ENCODE data around the gene COX11.

COX11 gene, protein sequence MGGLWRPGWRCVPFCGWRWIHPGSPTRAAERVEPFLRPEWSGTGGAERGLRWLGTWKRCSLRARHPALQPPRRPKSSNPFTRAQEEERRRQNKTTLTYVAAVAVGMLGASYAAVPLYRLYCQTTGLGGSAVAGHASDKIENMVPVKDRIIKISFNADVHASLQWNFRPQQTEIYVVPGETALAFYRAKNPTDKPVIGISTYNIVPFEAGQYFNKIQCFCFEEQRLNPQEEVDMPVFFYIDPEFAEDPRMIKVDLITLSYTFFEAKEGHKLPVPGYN

DNA sequence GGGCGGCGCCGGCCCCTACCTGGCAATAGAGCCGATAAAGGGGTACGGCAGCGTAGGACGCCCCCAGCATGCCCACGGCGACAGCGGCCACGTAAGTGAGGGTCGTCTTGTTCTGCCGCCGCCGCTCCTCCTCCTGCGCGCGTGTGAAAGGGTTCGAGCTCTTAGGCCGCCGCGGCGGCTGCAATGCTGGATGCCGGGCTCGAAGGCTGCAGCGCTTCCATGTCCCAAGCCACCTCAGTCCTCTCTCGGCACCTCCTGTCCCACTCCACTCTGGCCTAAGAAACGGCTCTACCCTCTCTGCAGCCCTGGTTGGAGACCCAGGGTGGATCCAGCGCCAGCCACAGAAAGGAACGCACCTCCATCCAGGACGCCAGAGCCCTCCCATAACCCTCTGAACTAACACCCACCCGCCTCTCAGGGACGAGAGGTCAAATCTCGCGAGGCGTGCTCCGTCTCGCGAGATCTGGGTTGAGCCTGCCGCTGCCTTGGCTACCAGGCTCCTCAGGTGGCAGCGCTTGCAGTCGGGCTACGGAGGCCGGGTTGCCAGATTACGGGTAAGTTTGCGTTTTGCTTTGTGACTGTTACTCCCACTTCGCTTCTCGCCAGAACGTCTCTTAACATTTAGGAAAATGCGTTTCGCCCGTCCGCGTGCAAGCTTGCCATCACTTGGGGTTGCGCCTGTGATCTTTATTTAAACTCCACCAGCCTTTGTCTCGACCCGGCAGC lies at the start of gene COX11, which contains the start of gene STXBP4:
COX11 (minus strand) TSS at position 393 of the 726 bp plus-strand sequence; CDS start at position 385, 8 bp downstream.
STXBP4 (plus strand) TSS at position 504 of the 726 bp plus-strand sequence. CDS start 17,455 bp downstream, outside the sequence.
- peak; percentile 96 for DNase-seq

DNA sequence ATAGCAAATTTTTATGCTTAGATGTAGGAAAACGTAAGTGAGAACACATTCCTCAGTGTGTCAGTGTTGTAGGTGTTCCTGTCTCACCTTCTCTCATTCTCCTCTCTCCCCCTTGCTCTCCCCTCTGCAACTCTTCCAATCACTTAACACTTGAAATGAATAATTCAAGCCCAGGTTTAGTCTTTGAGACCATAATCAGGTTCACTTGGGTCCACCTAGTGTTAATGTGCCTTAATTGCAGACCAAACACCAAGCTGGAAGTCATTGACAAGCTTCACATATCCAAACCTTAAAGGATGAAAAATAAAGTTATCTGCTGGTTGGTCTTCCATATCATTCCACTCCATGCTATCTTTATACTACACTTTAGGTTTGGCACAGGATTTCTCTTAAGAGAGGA lies 37.1 kb upstream of the COX11 start:
- DNase-seq = no peak

DNA sequence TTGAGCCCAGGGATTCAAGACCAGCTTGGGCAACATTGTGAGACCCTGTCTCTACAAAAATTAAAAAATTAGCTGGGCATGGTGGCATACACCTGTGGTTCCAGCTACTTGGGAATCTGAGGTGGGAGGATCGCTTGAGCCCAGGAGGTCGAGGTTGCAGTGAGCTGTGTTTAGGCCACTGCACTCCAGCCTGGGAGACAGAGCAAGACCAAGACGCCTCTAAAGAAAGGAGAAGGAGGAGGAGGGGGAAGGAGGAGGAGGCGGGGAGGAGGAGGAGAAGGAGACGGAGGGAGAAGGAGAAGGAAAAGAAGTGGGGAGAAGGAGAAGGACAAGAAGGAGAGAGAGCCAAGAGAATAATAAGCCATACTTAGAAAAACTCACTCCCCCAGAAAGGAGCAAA lies 36.0 kb upstream of the COX11 start:
- no peak for DNase-seq

DNA sequence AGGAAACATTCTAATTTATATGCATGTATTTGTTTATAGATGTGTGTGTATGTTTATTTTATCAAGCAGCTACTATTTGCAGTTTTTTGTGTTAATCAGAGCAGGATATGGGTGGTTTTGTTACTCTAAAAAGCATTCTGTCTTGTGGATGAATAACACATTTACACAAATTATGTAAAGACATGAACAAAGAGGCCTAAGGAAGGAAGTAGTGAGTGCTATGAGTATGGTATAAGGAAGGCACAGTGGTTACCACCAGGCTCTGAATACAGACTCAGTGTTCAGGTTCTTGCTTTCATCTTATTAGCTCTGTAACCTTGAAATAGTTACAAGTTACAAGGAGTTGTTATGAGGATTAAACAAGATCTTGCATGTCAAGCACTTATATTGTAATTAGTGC lies 34.0 kb upstream of the COX11 start:
- DNase-seq = no peak

DNA sequence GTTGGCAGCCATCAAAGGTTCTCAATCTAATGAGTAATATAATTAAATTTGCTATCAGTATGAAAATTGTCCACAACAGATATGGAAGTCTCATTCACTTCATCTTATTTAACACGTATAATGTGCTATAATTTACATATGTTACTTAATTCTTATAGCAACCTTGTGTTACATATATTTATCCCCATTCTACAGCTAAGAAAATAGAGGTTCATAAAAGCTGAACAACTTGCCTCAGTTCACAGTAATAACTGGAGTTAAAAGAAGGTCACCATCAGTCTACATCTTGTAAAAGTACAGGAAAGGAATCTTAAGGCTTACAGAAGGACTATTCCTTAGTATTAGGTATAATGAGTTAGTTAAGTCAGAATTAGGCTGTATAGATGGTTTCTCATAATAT lies 28.0 kb upstream of the COX11 start:
- DNase-seq = no peak

DNA sequence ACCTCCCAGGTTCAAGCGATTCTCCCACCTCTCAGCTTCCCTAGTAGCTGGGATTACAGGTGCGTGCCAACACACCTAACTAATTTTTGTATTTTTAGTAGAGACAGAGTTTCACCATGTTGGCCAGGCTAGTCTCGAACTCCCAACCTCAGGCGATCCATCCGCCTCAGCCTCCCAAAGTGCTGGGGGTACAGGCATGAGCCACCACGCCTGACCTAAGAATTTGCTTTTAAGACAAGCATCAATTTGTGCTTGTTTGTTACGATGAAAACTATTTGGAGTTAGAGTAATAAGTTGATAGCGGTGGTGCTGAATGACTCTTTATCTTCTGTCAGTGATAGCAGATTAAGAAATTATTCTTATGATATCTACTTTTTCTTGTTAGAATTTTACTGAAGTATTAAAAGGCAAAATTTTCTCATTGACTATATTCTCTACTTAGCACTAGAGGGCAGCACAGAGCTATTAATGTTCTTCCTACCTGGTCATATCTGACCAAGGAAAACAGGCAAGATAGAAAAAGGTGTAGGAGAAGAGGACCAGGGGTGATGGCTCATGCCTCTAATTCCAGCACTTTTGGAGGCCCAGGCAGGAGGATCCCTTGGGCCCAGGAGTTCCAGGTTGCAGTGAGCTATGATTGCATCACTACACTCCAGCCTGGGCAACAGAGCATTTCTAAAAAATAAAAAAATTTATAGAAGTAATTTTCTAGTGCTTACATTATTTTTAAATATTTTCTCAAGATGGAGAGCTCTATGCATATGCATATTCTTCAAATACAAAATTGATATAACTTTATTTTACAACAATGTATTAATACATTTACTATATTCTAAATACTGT lies 24.6 kb upstream of the COX11 start:
- peak in 1 of 2 donors; percentile 66 for DNase-seq

DNA sequence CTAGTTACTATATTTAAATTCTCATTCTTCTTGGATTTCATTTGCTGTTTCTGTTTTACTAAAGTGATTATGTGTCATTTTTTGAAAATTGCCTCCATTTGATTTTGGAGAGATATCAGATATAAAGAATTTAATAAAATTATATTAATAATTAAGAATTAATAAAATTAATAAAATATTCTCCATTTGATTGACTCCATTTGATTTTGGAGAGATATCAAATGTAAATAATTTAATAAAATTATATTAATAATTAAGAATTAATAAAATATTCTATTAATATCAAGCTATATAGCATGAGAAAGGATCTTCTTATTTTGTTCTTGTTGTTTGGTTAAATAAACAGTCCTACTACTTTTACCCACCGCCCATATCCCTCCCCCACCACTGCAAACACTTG lies 23.1 kb upstream of the COX11 start:
- no peak for DNase-seq

DNA sequence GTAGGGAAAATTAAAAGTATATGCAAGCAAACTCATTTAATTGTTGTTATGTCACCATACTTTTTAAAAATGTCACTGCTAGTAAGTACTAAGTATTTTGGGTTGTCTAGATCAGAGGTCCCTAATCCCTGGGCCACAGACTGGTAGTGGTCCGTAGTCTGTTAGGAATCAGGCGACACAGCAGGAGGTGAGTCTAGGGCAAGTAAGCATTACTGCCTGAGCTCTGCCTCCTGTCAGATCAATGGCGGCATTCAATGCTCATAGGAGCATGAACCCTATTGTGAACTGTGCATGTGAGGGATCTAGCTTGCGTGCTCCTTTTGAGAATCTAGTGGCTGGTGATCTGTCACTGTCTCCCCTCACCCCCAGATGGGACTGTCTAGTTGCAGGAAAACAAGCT lies 21.7 kb upstream of the COX11 start:
- DNase-seq = no peak

DNA sequence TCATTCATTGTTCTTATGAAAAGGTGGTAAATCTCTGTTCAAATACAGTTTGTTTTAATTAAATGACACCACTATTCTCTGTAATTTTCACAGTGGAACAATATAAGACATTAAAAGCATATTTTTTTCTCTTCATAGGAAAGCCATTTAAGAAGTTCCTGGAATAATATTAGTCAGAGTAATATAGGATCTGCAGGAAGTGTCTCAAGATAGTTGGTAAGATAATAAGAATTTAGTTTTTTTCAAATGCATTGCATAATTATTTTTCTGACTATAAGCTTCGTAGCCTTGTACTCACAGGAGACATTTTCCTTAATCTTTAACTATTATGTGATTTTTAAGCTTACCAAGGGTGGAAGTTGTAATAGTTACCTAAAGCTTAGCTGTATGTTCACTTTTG lies 17.0 kb upstream of the COX11 start:
- no peak for DNase-seq

DNA sequence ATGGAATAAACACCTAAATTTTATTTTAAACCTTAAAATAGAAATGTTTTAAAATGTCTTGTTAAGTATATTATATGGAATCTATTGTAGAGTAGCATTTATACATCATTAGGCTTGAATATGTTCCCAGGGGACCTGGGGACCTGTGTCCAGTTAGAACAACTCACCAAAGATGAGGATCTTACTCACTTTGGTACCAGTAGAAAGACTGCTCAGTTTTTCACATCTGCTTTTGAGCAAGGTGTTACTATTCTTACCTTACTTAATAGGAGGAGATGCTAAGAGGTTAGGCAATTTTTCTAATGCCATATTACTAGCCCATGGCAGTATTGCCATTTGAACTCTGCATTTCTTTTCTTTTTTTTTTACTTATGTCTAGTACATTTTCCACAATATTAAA lies 14.8 kb upstream of the COX11 start:
- DNase-seq = no peak

DNA sequence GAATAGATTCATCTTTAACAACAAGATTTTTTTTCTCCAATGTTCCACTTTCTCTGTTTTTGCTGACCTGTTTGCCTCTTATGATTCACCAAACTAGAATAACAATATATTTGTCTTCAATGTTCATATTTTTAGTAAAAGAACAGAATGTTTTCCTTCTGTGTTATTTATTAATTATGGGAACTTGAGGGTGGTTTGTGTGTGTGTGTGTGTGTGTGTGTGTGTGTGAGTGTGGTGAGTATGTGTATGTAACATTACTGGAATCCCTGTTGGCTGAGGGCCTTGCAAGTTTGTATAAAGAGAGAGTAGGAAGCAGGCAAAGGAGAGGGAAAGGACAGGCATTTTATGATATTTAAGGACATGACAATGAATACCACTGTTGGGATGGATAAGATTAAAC lies 13.9 kb upstream of the COX11 start:
- no peak for DNase-seq

DNA sequence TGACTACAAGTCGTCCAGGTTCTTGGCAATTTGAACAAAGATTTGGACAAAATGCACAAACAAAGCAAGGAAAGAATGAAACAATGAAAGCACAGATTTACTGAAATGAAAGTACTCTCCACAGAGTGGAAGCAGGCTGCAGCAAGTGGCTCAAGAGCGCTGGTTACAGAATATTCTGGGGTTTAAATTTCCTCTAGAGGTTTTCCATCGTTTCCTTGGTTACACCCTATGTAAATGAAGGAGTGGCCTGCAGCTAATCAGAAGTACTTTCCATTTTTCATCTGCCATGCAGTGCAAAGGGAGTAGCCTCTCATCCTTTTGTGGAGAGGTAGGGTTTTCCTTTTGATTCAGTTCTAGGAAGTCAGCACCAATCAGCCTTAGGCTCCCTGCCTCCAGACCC lies 11.9 kb upstream of the COX11 start:
- no peak for DNase-seq

DNA sequence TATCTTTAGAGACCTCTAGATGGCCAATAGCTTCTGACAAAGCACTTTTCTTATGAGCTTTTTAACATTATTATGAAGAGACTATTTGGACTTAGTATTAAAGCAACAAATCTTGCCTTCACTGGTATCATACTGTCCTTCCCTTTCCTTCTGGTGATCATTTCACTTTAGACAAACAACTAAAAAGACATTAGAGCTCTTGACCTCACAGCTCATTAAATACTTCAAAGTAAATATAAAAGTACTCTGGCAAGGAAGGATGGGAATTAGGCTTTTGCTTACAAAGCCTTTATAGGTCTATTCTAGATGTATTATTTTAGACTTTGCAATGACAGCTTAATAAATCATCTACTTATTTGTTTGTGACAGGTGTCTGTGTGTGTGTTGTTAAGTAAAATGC lies 11.2 kb upstream of the COX11 start:
- DNase-seq = no peak

DNA sequence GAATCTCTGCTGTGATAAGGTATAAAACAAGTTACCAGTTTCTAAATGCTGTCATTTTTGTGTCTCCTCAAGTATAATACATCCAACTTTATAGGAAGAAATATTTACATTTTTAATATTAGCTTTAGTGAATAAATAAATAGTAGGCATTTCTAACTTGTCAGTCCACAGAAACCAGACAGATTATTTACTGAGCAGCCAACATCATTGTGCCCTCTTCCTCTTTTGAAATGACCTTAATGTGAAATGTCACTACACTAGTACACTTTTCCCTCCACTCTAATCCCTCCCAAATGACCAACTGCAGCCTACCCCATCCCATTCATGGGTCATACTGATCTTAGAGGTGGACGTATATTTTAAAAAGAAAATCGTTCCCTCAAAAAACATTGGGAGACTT lies 9.3 kb upstream of the COX11 start:
- DNase-seq = no peak

DNA sequence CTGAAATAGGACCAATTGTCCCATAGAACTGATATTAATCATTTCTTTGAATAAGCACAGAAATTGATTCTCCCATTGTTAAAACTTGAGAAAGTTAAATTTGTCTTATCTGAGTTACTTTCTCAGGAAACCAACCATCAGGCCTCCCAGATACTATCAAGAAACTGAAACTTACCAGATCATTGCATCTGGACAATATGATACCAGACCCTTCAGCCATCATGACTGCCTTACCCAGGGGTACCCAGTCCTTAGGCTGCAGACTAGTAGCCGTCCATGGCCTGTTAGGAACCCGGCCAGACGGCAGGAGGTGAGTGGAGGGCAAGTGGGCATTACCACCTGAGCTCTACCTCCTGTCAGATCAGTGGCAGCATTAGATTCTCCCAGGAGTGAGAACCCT lies 7.9 kb upstream of the COX11 start:
- no peak for DNase-seq

DNA sequence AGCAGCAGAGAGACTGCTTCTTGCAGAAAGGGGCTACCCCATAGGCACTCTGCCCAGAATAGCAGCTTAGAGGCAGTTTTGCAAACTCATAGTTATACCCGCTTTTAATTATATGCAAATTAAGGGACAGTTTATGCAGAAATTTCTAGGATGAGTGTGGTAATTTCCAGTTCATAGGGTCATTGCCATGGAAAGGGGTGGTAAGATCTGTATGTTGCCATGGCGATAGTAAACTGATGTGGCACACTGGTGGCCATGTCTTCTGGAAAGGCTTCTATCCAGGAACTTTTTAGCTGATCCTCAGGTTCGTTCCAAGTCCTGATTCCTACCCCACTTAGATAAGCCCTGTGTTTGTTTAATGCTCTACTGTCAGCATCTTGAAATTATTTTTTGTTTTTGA lies 6.3 kb upstream of the COX11 start:
- DNase-seq = no peak

DNA sequence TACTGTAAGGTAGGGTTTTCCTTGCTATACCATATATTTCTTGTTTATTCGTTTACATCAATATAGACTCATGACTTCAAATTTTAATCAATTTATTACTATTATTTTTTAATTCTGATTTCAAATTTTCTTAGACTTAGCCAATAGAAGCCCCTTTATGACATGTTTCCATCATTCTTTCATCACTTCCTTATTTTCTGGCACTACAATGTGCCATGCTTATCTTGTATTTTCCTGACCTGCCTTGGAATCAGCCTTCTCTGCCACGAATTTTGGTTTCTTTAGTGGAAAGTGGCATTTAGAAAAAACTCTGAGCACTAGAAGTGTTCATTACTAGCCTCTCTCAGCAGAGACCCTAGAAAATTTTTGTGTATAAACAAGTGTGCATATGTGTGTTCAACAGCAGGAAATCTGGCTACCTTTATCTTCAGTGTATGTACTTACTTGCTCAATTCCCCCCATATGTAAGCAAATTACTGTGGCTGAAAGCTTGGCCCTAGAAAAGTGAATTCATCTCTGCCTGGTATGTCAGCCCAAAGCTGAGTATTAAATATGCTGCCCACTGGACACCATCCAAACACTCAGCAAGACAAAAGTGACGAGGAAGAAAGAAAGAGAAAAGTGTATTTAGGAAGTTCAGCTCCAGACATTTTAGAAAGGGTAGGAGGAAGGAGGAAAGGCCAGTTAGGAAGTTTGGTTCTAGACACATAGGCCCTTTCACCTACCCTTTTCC lies 4.1 kb upstream of the COX11 start:
- DNase-seq = no peak

DNA sequence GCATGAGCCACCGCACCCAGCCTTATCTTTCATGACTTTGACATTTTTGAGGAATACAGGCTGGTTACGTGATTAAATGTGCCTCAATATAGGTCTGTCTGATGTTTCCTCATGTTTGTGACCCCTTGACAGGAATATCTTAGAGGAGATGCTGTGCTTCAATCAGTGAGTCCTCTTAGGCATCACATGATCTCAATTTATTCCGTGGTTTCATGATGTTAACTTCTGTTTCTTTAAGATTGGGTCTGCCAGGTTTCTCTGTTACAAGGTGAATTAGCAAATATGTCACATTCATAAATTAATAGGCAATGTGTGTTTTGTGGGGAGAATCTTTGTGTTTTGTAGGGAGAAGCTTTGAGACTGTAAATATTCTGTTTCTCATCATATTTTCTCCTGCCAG lies 3.4 kb upstream of the COX11 start:
- no peak for DNase-seq

DNA sequence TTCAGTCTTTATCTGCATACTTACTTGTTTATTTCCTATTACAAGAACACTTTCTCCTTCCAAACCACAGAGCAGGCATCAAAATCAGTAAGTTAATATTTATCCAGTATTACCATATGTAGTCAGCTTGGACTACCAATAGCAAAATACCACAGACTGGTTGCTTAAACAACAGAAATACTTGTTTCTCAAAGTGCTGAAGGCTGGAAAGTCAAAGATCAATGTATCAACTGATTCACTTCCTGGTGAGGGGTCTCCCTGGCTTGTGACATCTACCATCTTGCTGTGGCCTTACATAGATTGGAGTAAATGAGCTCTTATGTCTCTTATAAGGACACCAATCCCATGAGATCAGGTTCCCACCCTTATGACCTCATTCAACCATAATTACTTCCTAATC lies 2.7 kb upstream of the COX11 start:
- DNase-seq = no peak

DNA sequence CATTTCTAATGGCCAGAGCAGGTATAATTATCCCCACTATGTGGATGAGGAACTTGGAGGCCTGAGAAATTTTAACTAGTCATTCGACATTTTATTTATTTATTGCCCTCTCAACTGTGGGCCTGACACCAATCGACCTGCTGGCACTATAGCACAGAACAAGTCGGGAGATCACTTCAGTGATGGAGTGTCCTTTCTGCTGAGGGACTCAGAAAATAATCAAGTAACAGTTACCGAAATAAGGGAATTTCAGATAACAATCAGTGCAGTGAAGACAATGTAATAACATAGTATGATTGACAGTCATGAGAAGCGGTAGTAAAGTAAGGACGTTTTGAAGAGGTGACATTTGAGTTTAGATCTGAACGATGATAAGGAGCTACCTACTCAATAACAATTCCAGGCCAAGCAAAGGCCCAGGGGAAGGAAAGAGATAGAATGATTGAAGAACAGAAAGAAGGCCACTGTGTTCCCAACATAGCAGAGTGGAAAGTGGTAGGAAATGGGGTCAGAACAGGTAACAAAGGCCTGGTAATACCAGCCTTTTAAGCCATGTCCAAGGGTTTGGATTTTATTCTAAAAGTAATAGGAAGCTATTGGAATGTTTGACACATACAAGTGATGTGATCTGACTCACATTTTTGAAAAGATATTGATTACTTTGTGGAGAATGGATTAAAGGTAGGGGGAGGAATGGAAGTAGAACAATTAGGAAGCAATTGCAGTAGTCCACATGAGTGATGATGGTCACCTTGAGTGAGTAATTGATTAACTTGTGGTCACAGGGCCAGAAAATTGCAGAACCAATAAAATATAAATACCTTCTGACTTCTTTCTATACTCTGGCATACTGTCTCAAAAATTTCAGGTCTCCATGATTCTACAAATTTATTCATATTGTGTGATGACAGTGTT lies 1.5 kb upstream of the COX11 start:
- DNase-seq = peak in 1 of 2 donors; percentile 5

DNA sequence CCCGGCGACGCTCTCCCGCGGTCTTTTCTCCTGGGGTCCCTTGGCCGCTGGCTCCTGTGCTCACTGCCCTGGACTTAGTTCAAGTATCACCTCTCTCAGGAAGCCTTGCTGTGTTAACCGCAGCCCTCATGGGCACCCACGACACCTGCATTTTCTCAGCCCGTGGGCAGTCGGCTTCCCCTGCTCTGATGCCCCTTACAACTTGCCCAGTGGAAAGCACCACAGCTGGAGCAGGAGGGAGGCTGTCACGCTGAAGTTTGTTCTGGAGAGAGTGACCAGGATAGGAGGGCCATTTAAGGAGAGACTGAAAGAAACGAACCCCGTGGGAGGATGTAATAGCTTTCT lies 506 bp upstream of the COX11 start:
- peak in 1 of 2 donors; percentile 12 for DNase-seq

Measured in CD4-positive, alpha-beta T cell treated with Interleukin-4 for 1 hour (primary cell).